DMS114 treated with DMSO at 0.1 percent for 48 hours (cell line): ENCODE data around the gene SLC24A2.

Source experiments
- DNase-seq: peaks from one replicate; lab custom pipeline; 2025; ENCODE audit not compliant: unreplicated experiment; lab: John Stamatoyannopoulos, UW

Gene SLC24A2

GRCh38 chr9:19759066-19759465 is 29.8 kb downstream of the SLC24A2 start:
- no peak for DNase-seq

GRCh38 chr9:19757745-19758144 is 31.1 kb downstream of the SLC24A2 start:
- no peak for DNase-seq

GRCh38 chr9:19754921-19755320 is 33.9 kb downstream of the SLC24A2 start:
- DNase-seq, result no peak

GRCh38 chr9:19748278-19749126 is 40.3 kb downstream of the SLC24A2 start:
- DNase-seq, result no peak

- no peak for DNase-seq
Observed at GRCh38 chr9:19746223-19746622, 42.6 kb downstream of the SLC24A2 start.

GRCh38 chr9:19741178-19741577 is 47.7 kb downstream of the SLC24A2 start:
- no peak for DNase-seq
